GM19395 (cell line): ENCODE data around the gene EML5.
"Not testable (repeated sequence)": the region's sequence is repeated elsewhere in the genome, so short reads cannot be mapped to it uniquely, and the experiment has no call there.

Source experiments
- ATAC-seq: cut with Tn5 transposase; IDR thresholded peaks from one replicate; pipeline ENCODE4 v1.9.1; 2021; ENCODE audit warnings: mild to moderate bottlenecking, moderate library complexity; ENCODE audit not compliant: unreplicated experiment

The EML5 gene

DNA sequence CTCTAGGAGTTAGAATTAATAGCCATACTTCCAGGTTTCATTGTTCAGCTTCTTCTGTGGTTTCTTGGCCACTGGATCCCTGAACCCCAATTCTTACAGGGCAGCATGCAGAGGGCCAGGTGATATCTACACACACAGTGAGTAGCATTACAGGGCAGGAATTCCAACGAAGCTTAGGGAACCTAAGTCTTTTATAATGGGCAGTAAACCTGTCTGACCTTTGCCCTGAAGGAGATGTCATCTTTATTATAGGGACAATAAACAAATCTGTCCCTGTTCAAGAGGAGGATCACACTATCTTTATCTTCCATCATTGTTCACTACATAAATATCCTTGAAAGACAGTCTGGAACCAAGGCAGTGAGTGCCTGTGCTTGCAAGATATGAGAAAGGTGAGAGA is 11.7 kb upstream of the EML5 start:
- ATAC-seq: no peak

- no peak for ATAC-seq
Measured at GRCh38 chr14:88804035-88804434, 11.3 kb upstream of the EML5 start.

GRCh38 chr14:88802596-88802995 is 9.8 kb upstream of the EML5 start:
- ATAC-seq: no peak

DNA sequence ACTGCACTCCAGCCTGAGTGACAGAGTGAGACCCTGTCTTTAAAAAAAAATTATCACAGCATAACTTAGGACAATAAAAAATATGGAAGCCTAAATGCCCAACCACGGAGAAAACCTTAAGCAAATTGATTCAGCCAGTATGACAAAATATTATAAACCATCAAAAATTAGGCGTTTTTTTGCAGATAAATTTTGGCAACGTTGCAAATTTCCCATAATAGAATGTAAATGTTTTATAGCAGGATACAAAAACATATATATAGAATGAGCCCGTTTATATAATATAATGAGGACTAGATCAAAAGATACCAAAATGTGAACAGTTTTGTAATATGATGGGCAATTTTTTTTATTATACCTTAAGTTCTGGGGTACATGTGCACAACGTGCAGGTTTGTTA is 6.8 kb upstream of the EML5 start:
- ATAC-seq: no peak

GRCh38 chr14:88798156-88798555 is 5.4 kb upstream of the EML5 start:
- no peak for ATAC-seq

DNA sequence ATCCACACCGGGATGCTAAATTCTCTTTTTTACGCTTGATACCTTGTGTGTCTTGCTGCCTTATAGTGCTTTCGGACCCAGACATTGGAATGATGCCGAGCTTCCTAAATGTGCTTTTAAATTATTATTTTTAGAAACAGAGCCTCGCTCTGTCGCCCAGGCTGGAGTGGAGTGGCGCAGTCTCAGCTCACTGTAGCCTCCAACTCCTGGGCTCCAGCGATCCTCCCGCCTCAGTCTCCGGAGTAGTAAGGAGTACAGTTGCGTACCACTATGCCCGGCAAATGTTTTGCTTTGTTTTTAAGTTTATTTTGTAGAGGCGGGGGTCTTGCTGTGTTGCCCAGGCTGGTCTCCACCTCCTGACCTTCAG is 489 bp upstream of the EML5 start:
- ATAC-seq: no peak

GRCh38 chr14:88791629-88792472 is 902 bp downstream of the EML5 start:
- ATAC-seq: peak; percentile 27

- ATAC-seq: no peak
Measured at GRCh38 chr14:88791252-88791621, 1.5 kb downstream of the EML5 start.

DNA sequence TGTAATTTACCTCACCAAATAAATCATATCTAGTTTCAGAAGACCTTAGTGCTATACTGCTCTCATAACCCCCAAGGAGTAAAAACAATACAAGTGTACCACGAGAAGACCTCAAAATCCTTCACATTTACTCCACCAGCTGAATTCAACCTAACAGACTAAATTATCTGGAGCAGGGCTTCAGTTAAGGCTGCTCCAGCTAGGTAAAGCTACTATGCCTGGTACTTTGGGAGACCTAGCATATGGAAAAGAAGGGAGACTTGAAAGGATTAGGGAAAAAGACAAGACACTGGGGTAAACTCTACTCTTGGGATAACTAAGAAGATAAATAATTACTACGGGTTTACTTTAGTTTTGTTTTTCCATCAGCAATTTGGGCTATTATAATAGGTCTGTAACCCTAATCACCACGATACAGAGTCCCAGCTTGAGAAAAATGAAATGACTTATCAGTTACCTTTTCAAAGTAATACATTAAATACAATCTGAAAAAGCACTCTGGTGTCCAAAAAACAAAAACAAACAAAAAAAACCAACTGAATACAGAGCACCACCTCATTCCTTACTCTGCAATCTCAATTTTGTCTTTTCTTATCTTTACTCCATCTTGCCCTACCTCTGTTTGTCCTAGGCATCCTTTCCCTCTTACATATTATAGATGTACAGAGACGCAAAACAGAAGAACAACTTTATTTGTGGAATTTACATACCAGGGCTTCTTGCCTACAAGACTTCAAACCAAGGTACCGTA is 2.1 kb downstream of the EML5 start:
- ATAC-seq: no peak

DNA sequence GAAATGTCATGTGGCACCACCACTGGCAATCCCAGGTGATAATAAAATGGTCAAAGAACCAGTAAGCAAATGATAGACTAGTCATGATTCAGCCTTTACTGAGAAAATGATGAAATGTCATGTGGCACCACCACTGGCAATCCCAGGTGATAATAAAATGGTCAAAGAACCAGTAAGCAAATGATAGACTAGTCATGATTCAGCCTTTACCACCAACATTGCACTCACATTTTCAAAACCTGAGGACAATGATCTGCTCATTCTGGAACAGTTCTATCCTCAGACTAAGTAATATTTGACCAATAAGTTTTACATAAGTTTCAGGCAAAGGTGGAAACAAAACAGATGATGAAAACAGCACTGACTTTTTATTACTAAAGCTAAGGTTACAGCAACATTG is 3.2 kb downstream of the EML5 start:
- not testable (repeated sequence) for ATAC-seq

GRCh38 chr14:88786715-88787114 is 6.0 kb downstream of the EML5 start:
- ATAC-seq: no peak

- no peak for ATAC-seq
Measured at GRCh38 chr14:88785911-88786310, 6.8 kb downstream of the EML5 start.

DNA sequence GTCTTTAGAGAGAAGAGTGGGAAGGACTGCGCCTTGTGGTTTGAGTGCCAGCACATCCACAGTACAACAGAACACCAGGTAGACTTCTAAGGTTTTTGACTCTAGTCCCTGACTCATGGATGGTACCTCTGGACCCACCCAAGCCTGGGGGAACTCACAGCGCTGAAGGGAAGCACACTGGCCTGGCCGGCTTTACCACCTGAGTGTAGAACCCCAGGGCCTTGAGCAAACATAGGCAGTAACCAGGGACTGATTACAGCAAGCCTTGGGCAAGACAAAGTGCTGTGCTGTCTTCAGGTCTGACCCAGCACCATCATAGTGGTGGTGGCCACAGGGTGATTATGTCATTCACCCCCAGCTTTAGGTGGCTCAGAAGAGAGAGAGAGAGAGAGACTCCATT is 17.2 kb downstream of the EML5 start:
- ATAC-seq: no peak

- no peak for ATAC-seq
Measured at GRCh38 chr14:88770736-88771135, 22.0 kb downstream of the EML5 start.

DNA sequence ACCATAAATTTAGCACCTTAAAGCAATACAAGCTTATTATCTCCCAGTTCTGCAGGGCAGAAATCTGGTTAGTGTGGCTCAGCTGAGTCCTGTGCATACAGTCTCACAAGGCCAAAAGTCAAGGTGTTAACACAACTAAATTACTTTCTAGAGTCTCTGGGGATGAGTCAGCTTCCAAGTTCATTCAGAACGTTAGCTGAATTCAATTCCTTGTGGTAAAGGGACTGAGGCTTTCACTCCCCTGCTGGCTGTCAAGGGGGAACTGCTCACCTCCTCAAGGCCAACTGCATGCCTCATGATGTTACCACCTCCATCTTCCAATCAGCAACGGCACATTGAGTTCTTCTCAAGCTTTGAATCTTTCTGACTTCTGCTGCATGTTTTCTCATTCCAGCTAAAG is 27.6 kb downstream of the EML5 start:
- ATAC-seq: no peak

GRCh38 chr14:88753873-88754272 is 38.9 kb downstream of the EML5 start:
- no peak for ATAC-seq

- no peak for ATAC-seq
Measured at GRCh38 chr14:88750945-88751344, 41.8 kb downstream of the EML5 start.

DNA sequence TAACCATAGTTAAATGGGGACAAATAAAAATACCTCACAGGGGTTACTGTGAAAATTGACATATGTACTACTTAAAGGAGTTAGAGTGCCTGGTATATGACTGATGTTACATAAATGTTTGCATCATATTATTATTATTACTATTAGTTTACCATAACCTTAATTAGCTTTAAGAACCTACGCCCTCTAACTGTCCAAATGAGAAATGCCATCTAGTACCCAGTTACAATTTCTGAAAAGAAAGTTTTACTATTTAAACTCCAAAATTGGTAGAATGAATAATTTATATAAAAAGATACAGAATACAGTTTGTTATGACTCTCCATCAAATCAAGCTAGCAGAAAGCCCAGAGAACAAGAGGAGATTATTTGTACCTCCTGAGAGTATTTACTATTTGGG is 42.3 kb downstream of the EML5 start:
- ATAC-seq: no peak

- ATAC-seq: no peak
Measured at GRCh38 chr14:88749139-88749538, 43.6 kb downstream of the EML5 start.

DNA sequence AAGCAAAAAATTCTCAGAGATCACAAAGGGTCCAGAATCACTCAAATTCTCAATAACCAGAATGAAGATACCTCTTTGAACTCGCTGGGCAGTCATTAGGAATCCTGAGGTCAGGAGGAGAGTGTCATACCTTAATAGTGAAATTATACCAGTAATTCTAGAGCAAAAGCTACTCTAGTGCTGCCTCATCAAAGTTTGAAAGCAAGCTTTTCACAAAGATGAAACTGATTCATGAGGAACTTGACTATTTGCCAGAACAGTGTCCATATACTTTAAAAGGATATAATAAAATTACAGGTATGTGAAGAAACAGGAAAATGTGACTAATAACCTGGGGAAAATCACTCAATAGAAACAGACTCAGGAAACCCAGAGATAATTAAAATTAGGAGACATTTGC is 44.5 kb downstream of the EML5 start:
- ATAC-seq: no peak

DNA sequence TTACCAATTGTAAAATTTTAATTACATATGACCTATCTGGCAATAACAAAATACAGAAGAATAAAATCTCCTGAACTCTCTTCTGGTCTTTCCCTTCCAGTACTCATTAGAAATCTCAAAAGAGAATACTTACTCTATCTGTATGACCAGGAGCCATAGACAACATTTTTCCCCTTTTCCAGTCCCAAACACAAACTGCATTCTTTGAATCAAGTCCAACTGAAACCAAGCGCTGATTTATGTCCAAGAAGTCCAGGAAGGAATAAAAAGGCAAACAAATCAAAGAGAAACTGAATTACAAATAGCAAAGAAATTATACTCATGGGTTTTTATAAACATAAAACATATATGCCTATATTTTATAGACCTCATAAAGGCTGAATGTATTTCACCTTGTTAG is 46.7 kb downstream of the EML5 start:
- ATAC-seq: no peak

DNA sequence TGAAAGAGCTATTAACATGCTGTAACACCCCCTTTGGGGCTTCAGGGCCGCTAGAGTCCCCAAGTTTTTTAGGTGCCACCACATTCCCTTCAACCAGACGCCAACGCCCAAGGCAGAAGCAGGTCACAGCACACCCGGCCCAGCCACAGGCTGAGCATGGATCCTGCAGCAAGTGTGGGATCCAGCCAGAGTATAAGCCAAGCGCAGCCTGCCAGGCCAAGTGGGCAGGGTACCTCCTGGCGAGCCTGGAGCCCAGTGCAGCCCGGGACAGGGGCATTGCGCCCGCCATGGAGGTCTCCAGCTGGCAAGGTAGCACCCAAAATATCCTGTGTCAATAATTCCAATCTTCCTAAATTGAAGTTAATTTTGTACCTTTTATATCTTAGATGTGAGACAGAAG is 55.5 kb downstream of the EML5 start:
- no peak for ATAC-seq

DNA sequence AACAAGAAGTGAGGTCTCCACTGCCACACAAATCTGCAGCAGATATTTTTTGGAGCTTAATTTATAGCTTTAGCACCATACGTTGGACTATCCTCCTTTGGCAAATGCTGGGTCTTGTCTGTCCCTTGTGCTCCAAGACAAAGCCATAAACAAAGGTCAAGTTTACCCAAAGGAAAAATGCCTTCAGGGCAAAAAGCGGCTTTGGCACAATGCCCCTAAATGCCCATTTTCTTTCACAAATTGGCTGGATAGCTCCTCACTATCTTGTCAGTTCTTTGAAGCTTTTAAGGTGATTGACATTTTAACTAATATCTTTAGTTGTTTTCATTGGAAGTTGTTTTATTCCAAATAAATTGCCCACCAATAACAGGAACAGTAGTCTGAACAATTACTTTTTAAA is 59.6 kb downstream of the EML5 start:
- ATAC-seq: no peak
